ENCODE results near the gene PHF2.

PHF2 gene

DNA sequence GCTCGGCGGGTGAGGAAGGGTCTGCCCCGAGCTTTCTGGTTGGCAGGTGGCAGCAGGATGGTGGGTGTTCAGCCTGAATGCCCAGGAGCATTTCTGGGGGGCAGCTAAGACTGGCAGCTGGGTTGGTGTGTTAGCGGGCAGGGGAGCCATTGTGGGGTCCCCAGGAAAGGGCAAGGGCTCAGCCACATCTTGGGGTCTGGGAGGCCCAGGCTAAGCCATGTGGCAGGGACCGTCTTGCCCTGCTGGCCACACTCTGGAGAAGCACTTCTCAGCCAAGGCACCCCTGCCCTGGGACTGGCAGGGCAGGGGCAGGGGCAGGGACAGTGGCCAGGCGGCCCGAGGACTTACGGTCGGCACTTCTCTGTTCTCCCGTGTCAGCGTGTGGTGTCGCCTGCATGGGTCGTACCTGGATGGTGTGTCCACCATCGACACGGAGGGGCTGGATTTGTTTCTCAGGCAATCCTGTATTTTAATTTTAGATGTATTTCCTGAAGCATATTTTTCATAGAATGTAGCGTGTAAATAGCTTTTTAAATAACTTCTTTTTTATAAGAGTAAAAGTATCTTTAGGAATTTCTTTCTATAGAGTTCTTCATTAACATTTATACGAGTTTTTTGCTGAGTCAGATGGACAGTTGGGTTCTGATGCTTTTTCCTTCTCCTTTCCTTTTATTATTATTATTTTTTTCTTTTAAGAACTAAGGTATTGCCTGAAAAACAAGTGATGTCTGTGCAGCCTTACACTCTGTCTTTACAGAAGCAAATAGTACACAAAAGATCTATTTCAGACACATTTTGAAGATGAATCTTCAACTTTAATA is 102.0 kb downstream of the PHF2 start:
- no peak for DNase-seq (ENCODE audit: low read depth)

DNA sequence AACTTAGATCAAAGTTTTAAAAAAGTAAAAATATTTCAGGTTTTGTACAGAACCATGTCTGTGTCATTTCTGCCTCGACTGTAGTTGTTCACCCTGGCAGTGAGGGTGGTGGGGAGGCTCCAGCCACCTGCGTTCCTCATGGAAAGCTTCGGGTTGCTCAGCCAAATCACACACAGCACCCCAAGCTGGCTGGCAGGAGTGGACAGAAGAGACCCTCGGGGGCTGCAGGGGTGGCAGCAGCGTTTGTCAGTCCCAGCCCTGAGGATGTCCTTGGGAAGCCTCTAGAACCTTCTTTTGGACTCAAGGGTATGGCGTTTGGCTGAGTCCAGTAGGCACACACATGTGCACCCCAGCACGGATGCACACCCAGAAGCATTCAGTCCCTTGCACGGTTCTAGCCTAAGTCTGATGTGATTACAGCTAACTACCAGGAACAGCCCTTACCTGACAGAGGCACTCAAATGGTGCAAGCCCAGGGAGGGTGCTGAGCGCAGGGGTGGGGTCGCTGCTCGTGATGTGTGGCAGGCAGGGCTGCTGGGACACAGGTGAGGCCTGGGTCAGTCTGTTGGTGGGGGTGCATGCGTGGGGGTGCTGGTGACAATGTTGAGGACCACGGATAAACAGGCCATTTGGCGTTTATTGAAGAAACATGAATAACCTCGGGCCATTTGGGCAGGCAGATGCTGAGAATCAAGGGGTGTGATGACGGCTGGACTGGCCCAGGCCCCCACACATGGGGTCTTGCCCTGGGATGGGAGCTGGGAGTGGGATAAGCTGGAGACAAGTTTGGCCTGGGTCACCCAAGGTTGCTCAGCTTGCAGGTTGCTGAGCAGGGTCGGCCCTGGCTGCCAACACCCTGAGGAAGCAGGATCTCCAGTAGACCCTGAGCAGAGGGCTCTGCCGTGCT is 103.4 kb downstream of the PHF2 start:
- DNase-seq (ENCODE audit: low read depth) = no peak

- DNase-seq (ENCODE audit: low read depth) = no peak
These were observed 104.3 kb downstream of the PHF2 start for GRCh38 chr9:93680443-93681268.

DNA sequence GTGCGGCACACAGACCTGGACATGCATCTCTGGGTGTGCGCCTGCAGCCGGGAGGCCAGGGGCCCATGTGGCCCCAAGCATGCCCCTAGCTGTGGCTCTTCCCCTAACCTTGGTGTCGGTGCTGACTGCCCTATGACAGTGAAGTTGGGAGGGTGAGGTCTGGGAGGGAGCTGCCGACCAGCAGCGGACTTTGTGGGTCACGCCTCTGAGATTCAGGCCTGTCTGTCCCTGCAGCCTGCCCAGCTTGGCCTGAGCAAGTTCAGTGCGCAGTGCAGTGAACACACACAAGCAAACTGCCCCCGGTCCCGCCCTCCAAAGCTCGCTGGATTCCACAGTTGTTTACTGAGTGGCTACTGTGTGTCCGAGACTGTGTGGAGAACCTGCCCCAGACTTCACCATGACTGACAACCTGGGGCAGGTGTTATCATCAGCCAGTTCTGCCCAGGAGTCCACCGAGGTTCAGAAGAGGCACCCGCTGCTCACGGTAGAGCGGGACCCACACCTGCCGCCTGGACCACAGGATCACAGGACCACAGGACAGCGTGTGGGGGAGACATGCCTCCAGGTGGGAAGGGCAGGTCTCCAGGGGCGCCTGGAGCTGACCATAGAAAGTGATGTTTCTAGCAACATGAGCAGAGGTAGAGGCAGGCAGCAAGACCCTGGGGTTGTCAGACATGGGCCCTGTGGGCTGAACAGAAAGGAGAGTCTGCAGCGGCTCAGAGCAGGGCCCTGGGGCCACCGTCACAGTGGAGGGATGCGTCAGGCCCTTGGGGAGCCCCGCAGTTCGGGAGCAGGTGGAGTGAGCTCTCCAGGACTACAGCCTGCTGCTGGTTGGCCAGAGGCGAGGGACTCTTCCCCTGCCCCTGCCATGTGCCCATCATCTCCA is 105.1 kb downstream of the PHF2 start:
- DNase-seq (ENCODE audit: low read depth) = no peak

DNA sequence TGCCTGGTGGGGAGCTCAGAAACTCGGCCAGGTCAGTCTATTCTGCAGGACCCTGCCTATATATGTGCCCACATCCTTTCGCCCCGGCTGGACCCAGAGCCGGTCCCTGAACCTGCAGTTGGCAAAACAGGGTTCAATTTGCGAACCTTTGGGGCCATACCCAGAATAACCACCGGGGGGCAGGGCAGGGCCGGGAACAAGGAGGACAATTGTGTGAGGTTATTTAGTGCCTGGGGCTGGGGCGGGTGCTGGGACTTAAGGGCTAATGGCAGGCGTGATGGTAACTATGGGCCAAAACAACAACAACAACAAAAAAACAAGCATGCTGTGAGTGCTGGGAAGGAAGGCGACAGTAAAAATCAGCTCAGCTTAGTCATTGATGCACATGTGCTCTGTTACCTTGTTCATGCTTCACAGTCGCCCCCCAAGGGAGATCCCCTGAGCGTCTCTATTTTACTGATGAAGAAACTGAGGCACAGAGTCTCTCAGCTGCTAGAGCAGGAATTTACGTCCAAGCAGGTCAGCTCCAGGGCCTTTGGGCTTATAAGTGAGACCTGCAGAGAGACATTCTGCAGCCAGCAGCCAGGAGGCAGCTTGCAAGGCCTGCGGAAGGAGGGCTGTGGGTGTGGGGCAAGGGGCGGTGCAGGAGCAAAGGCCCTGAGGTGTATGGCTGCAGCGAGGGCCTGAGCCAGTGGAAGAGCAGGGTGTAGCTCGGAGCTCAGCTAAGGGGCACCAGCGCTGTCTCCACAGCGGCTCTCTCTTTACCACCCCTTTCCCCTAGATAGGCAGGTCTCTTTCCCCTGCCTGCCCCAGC is 106.0 kb downstream of the PHF2 start:
- peak; percentile 31 for DNase-seq (ENCODE audit: low read depth)

DNA sequence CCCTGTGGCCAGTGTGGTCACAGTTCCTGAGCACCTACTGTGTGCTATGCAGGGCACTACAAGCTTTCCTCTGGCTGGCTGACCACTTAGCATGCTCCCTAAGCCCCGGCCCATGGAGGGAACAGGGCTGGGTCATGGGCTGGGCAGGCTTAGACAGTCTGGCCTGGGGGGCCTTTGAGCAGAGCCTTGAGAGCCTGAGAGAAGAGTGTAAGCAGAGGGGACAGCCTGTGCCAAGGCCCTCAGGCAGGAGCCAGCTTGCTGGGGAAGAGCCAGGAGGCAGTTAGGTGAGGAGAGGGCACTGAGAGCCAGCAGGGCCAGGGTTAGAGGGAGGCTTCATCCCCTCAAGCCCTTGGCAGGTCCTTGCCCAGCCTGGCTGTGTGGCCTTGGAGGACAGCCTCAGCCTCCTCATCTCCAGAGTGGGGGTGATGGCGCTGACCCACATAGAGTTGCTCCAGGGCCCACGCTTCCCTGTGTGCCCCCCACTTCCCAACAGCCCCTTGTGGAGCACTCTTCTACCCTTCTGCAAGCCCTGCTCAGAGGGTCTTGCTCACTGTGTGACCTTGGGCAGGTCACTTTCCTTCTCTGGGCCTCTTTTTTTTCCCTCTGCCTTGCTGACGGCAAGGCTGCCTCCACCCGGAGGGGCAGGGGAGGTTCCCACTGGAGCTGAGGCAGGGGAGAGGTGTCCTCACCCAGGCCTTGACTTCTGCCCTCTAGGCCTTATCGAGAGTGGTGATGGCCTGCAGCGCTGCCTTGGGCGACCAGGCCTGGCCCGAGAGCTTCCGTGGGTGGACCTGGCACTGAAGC is 107.1 kb downstream of the PHF2 start:
- no peak for DNase-seq (ENCODE audit: low read depth)

DNA sequence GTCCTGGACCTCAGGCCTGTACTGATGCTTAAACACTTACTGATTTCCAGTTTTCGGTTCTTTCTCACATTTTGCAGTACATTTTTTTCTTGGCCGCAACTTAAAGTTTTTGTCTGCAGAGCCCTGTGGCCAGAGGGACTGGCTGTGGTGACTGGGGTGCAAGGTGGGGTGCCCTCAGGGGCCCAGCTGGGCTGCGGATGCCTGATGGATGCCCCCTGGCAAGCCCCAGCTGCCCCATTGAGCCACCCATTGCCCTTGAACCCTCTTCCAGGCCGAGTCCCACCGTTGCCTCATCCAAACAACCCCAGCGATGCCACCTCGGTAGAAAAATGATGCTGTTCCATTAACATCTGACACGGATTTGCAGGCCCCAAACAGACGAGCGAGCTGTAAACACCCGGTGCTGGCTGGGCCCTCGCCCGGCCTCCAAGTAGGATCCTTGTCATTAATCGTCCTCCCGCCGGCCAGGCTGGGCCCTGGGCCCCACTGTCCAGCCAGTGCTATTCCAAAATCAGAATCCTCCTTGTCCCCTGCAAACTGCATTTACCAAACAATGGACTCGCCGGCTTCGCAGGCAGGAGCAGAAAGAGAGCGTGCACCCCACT is 107.9 kb downstream of the PHF2 start:
- DNase-seq (ENCODE audit: low read depth) = no peak

DNA sequence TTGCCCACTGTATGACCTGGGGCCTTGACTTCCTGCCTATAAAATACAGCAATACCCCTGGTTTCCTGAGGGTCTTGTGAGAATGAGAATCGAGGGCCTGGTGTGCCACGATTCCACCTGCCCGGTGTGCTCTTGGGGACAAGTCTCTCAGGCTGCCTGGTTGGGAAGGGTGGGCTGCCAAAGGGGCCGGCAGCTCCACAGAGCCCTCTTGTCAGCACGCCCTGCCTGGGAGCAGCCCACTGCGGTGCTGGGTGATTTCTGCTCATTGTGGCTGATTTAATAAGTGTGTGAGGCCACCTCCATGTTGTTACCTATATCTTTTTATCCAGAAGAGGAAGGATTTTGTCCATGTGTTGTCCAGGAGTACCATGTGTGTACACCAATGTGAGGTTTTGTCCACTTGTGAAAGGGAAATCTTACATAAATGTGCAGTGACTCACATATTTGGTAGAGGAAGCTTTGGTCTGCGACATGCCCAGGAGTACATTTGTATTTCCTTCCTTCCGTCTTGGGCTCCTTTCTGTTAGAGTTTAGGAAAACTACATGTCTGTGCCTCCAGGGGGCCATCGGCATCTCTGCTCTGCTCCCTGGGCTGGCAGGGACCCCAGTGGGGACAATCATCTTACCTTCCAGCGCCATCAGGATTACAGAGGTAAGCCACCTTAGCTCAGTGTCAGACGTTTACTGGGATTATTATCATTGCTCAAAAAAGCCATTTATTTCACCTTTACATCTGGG is 108.6 kb downstream of the PHF2 start:
- DNase-seq (ENCODE audit: low read depth) = no peak

DNA sequence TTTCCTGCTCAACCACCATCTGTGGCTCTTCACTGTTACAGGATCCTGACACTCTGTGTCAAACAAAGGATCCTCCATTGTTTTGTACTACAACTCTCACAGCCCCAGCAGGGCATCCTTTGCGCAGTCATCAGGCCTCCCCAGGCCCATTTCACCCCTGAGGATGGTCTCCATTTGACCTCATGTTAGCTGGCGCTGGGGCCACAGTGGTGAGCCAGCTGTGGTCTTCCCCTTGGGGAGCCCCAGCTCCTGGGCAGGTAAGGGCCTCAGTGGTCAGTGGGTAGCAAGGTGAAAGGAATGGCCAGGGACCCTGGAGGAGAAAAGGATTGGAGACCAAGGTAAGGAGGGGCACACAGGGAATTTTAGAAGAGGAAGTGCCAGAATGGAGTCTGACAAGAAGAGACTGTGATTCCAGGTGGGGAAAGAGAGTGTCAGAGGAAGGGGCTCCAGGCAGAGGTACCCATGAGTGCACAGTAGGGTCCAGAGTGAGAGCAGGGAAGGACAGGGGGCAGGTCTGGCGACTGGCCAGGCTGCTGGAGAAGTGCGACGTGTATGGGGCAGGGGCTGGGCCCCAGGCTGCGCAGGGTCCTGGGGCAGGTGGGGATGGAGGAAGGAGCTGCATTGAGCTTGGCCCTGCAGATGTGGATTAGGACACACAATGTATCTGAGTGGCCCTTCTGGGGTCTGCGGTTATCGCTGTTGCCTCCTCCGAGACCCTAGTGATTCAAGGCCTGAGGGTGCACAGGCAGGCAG is 109.9 kb downstream of the PHF2 start:
- DNase-seq (ENCODE audit: low read depth) = no peak

- DNase-seq (ENCODE audit: low read depth) = no peak
These were observed 110.5 kb downstream of the PHF2 start for GRCh38 chr9:93686880-93687236.

GRCh38 chr9:93690618-93691017 is 114.2 kb downstream of the PHF2 start:
- DNase-seq (ENCODE audit: low read depth) = no peak

DNA sequence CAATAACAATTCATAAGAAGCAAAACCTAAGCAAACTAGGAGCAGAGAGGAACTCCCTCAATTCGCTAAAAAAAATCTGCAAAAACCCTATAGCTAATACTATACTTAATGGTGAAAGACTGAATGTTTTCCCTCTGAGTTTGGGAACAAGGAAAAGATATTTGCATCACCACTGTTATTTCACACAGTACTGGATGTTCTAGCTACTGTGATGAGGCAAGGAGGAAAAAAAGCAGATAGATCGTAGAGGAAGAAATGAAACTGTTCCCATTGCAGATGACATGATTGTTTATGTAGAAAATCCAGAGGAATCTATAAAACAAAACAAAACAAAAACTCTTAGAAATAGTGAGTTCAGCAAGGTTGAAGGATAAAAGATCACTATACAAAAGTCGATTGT is 116.7 kb downstream of the PHF2 start:
- DNase-seq (ENCODE audit: low read depth) = no peak

DNA sequence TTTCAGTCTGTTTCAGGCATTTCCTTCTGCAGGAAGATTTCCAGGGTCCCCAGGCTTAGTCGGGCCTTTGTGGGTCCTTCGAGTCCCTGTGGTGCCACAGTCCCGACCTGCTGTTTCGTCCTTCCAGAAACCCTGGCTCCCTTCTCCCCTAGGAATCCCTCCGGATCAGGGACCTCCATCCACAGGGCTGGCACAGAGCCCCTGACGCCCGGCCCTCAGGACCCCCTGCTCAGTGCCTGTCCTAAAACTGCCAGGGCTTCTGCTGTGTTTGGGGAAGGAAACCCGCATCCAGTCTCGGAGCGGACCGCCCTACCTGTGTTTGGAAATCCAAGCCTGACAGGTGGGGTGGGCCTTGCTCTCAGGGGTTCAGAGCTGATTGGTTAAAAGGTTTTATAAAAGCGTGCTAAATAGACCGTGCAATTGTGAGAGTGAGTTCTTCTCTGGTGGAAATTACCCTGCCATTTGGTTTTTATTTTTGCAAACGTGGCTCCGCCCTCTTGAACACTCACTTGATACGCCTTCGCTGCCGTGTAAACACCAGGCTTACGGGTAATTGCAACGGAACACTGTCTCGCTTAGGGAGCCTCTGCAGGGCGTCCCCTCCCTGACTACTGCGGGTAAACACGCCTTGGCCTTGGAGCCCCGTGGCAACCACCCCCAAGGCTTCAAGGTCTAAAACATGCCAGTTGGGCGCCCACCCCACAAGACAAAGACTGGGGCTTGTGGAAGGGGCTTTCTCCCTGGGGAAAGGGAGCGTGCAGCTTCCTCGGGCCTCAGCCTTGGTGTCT is 121.2 kb downstream of the PHF2 start:
- no peak for DNase-seq (ENCODE audit: low read depth)

DNA sequence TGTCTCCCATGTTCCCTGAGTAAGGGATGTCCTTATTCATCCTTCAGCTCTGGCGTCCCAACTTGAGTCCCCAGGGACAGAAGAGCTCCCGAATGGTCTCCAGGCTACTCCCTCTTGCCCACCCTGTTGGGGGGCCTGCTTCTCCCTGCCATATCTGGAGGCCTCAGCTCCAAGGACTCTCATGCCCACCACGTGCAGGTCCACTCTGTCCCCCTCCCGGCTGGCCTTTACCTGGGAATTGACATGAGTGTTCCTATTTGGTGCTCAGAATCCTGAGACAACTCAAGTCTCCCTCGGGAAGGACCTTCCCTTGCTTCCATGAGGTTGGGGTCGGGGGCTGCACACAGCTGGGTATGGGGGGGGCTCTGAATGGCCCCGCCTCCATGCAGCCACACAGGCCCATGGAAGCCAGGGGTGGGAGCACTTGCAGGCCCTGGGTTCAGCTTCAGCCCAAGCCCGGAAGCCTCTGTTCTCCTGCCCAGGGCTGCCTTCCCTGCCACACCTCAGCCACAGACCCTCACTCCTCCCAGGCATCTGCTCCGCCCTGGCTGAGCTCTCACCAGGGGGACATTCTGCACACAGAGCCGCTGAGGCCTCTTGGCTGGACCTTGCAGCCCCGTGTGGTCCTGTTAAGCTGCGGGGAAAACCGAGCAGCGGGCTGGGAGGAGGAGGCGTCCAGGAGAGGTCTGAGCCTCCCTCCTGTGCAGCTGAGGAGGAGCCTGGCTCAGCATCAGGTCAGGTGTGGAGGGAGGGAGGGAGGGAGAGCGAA is 121.9 kb downstream of the PHF2 start:
- no peak for DNase-seq (ENCODE audit: low read depth)

DNA sequence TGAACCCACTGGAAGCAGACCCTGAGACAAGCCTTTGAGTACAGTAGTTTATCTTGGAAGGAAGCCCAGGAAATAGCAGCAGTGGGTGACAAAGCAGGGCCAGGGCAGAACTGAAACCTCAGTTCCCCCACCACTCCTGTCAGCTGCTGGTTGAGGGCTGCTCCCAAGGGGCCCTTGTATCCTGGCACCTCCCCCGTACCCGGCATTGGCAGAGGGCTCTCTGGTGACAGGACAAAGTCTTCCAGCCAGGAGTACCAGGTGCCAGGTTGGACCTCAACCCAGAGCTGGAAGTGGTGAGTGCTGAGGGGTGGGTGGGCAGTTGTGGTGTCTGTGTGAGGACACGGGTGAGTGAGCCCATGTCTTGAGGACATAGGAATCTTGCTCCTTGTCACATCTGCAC is 123.3 kb downstream of the PHF2 start:
- DNase-seq (ENCODE audit: low read depth) = no peak
